ENCODE data around the gene GPX4. TPM values are rescaled to one million over a fixed set of nuclear protein-coding genes. Genes with fewer than 3 reads are reported as not detected.

Gene GPX4
- total and polyA plus RNA-seq, 9 of the 15 experiments (the other 6 are each of a cell fraction or from before 2014, with no cell fraction given): 61.4 to 661 (median 349) TPM

DNA sequence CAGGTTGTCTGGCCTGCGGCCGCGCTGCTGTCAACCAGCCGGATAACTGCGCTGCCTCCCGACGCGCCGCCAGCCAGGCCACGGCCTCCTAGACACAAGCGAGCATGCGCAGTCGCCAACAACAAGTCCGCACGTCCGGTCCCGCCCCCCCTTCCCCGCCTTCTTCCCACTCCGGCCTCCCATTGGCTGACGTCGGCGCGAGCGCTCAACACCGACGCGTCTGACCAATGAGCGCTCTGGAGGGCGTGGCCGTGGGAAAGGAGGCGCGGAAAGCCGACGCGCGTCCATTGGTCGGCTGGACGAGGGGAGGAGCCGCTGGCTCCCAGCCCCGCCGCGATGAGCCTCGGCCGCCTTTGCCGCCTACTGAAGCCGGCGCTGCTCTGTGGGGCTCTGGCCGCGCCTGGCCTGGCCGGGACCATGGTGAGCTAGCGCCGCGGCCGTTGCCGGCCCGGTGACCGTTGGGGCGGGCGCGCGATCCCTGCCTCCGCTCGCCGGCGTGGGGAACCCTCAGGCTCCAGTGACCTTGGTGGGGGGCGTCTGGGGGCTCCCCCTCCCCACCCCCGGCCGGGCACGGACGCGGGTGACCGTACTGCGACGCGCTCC, at the start of gene GPX4 (continued):
- no peak for TF ChIP-seq NR2C2 (CRISPR knock-in tag; IDR thresholded peaks at IDR 0.05)
- TF ChIP-seq NR2C2 (tag; IDR thresholded peaks at IDR 0.05): peak; percentile 67; the same call in 1 of the 2 replicates
- TF ChIP-seq RBM34 (IDR thresholded peaks at IDR 0.05; ENCODE audit: borderline replicate concordance, insufficient read depth, low read length): no peak; the same call in 1 of the 2 replicates
- TF ChIP-seq, protein P1, sequence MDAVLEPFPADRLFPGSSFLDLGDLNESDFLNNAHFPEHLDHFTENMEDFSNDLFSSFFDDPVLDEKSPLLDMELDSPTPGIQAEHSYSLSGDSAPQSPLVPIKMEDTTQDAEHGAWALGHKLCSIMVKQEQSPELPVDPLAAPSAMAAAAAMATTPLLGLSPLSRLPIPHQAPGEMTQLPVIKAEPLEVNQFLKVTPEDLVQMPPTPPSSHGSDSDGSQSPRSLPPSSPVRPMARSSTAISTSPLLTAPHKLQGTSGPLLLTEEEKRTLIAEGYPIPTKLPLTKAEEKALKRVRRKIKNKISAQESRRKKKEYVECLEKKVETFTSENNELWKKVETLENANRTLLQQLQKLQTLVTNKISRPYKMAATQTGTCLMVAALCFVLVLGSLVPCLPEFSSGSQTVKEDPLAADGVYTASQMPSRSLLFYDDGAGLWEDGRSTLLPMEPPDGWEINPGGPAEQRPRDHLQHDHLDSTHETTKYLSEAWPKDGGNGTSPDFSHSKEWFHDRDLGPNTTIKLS (IDR thresholded peaks at IDR 0.05; ENCODE audit: borderline replicate concordance, low read depth): no peak
- TF ChIP-seq, protein P2, sequence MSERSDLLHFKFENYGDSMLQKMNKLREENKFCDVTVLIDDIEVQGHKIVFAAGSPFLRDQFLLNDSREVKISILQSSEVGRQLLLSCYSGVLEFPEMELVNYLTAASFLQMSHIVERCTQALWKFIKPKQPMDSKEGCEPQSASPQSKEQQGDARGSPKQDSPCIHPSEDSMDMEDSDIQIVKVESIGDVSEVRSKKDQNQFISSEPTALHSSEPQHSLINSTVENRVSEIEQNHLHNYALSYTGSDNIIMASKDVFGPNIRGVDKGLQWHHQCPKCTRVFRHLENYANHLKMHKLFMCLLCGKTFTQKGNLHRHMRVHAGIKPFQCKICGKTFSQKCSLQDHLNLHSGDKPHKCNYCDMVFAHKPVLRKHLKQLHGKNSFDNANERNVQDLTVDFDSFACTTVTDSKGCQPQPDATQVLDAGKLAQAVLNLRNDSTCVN (CRISPR knock-in tag; IDR thresholded peaks at IDR 0.05): no peak
- TF ChIP-seq SMARCA5 (IDR thresholded peaks at IDR 0.05): no peak
- TF ChIP-seq, protein P3, sequence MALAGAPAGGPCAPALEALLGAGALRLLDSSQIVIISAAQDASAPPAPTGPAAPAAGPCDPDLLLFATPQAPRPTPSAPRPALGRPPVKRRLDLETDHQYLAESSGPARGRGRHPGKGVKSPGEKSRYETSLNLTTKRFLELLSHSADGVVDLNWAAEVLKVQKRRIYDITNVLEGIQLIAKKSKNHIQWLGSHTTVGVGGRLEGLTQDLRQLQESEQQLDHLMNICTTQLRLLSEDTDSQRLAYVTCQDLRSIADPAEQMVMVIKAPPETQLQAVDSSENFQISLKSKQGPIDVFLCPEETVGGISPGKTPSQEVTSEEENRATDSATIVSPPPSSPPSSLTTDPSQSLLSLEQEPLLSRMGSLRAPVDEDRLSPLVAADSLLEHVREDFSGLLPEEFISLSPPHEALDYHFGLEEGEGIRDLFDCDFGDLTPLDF (CRISPR knock-in tag; IDR thresholded peaks at IDR 0.05): peak; percentile 42; the same call in 1 of the 2 replicates
- peak; percentile 72 for TF ChIP-seq CCNT2 (IDR thresholded peaks at IDR 0.05; ENCODE audit: borderline replicate concordance, extremely low read depth, insufficient read length, low read depth, low read length)
- TF ChIP-seq TAF15 (IDR thresholded peaks at IDR 0.05; ENCODE audit: low read depth, low read length): no peak
- peak; percentile 96 for TF ChIP-seq TAF1 (IDR thresholded peaks at IDR 0.05; ENCODE audit: control insufficient read depth, extremely low read depth, insufficient read depth, low read length, severe bottlenecking)
- no peak for TF ChIP-seq CBX2 (IDR thresholded peaks at IDR 0.05; ENCODE audit: insufficient read depth, low read length, poor library complexity, severe bottlenecking)
- TF ChIP-seq RBM25 (IDR thresholded peaks at IDR 0.05; ENCODE audit: low read depth, low read length, severe bottlenecking): peak; percentile 97
- TF ChIP-seq POLR2AphosphoS5 (IDR thresholded peaks at IDR 0.05; ENCODE audit: control insufficient read depth, insufficient read depth, low read depth, low read length): peak; percentile 90
- no peak for TF ChIP-seq HSF4 (CRISPR knock-in tag; IDR thresholded peaks at IDR 0.05; ENCODE audit: borderline replicate concordance)
- TF ChIP-seq, protein P4, sequence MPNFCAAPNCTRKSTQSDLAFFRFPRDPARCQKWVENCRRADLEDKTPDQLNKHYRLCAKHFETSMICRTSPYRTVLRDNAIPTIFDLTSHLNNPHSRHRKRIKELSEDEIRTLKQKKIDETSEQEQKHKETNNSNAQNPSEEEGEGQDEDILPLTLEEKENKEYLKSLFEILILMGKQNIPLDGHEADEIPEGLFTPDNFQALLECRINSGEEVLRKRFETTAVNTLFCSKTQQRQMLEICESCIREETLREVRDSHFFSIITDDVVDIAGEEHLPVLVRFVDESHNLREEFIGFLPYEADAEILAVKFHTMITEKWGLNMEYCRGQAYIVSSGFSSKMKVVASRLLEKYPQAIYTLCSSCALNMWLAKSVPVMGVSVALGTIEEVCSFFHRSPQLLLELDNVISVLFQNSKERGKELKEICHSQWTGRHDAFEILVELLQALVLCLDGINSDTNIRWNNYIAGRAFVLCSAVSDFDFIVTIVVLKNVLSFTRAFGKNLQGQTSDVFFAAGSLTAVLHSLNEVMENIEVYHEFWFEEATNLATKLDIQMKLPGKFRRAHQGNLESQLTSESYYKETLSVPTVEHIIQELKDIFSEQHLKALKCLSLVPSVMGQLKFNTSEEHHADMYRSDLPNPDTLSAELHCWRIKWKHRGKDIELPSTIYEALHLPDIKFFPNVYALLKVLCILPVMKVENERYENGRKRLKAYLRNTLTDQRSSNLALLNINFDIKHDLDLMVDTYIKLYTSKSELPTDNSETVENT (CRISPR knock-in tag; IDR thresholded peaks at IDR 0.05): peak; percentile 88
- TF ChIP-seq JUN (IDR thresholded peaks at IDR 0.05; ENCODE audit: borderline replicate concordance, low read depth, low read length): no peak
- peak; percentile 61; the same call in 1 of the 2 replicates for TF ChIP-seq JUN (CRISPR knock-in tag; IDR thresholded peaks at IDR 0.05; ENCODE audit: borderline replicate concordance)
